Activated CD8-positive, alpha-beta T cell treated with anti-CD3 and anti-CD28 coated beads for 36 hours (primary cell): Measurements from ENCODE around the gene CNOT4. TPM values are rescaled to one million over a fixed set of nuclear protein-coding genes. Genes with fewer than 3 reads are reported as not detected.

Experiments
- ATAC-seq: fragments of 200-7000 bp; cut with Tn5 transposase; one replicate; pipeline ENCODE4 v1.10.0; 2021; ENCODE audit warnings: mild to moderate bottlenecking, moderate library complexity
- CTCF ChIA-PET: fragments of 350-600 bp; sonication (Branson Sonifier 250); formaldehyde crosslinking; loops from one replicate; lab custom pipeline; 2021; ENCODE audit warnings: antibody characterized with exemption; lab: Charles Lee
- POLR2A ChIA-PET: fragments of 350-600 bp; sonication (Branson Sonifier 250); formaldehyde crosslinking; loops from one replicate; lab custom pipeline; 2021; ENCODE audit warnings: antibody characterized with exemption; lab: Charles Lee
- DNase-seq: peaks from one replicate; pipeline ENCODE4 v3.0.0-alpha.2; 2020
- H3K27ac Mint-ChIP-seq: one replicate; pipeline ENCODE4 v1.8.0; 2021; ENCODE audit warnings: mild to moderate bottlenecking, mixed read lengths
- H3K27me3 Mint-ChIP-seq: one replicate; pipeline ENCODE4 v1.8.0; 2021; ENCODE audit warnings: mixed read lengths
- H3K36me3 Mint-ChIP-seq: one replicate; pipeline ENCODE4 v1.8.0; 2021; ENCODE audit warnings: low read depth, mixed read lengths
- H3K4me1 Mint-ChIP-seq: one replicate; pipeline ENCODE4 v1.8.0; 2021; ENCODE audit warnings: low read depth, mixed read lengths
- H3K4me3 Mint-ChIP-seq: one replicate; pipeline ENCODE4 v1.8.0; 2021; ENCODE audit warnings: mild to moderate bottlenecking, moderate library complexity, mixed read lengths
- H3K9me3 Mint-ChIP-seq: one replicate; pipeline ENCODE4 v1.8.0; 2021; ENCODE audit warnings: mixed read lengths
- intact Hi-C: fragments of 100-400 bp; cut with micrococcal nuclease; formaldehyde crosslinking; loops from one replicate; pipeline ENCODE4 v1.10.0; 2022
- total RNA-seq, 2 experiments: library from RNA; stranded (reverse); gene quantifications; one replicate each; pipeline ENCODE4 v1.2.3, GENCODE V29; 2021
- TF ChIP-seq, protein P1 (sequence below): fragments of 200-600 bp; IDR thresholded peaks from one replicate; pipeline ENCODE4 v1.8.0; 2022; ENCODE audit warnings: antibody characterized with exemption, mild to moderate bottlenecking

CNOT4 gene
- total RNA-seq, 2 experiments from 2014 or later = 22.0 to 23.6 TPM

DNA sequence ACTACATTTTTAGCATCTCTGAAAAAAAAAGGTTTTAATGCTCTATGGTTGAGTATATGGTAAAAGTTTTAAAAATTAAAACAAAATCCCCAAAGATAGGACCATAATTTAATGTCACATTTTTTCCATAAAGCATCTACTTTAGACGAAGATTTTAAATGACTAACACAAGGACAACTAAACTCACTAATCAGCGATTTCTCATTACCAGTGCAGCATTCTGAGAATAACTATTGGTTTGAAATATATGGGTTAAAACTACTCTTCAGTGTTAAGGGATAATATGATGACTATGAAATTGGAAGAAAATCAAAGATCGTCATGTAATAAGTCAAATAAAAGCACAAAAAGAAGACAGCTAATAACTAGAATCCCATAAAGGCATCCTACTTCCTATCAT is 118.4 kb downstream of the CNOT4 start:
- DNase-seq = no peak
- Mint-ChIP-seq H3K4me1 (no peaks in the 10 kb centered on the region), H3K27ac (no peak overlapping the region), H3K36me3 (peaks cover 22% of the 10 kb centered on the region), H3K4me3 (no peak overlapping the region), H3K9me3 (no peaks in the 10 kb centered on the region), H3K27me3 (no peaks in the 10 kb centered on the region)
- intact Hi-C loops = no loop called here
- ChIA-PET CTCF (no interaction called here), POLR2A (no interaction called here)
- TF ChIP-seq, protein P1, sequence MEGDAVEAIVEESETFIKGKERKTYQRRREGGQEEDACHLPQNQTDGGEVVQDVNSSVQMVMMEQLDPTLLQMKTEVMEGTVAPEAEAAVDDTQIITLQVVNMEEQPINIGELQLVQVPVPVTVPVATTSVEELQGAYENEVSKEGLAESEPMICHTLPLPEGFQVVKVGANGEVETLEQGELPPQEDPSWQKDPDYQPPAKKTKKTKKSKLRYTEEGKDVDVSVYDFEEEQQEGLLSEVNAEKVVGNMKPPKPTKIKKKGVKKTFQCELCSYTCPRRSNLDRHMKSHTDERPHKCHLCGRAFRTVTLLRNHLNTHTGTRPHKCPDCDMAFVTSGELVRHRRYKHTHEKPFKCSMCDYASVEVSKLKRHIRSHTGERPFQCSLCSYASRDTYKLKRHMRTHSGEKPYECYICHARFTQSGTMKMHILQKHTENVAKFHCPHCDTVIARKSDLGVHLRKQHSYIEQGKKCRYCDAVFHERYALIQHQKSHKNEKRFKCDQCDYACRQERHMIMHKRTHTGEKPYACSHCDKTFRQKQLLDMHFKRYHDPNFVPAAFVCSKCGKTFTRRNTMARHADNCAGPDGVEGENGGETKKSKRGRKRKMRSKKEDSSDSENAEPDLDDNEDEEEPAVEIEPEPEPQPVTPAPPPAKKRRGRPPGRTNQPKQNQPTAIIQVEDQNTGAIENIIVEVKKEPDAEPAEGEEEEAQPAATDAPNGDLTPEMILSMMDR = no peak
- ATAC-seq = no peak

DNA sequence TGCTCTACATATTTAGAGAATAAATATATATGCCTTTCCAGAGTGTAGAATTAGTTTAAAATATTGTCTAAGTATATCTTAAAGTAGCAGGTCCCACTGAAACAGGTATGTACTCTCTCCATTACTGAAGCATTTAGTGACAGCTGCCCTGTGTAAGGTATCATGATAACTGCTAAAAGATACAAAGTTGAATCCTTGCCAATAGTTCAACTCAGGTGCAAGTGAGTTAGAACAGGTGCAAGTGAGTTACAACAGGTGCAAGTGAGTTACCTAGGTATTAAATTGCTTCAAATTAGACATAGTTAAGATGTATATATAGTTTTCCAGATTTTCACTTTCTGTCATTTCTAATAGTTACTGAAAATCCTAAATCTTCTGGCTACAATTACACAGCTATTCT is 119.1 kb downstream of the CNOT4 start:
- intact Hi-C loops = no loop called here
- ChIA-PET CTCF (no interaction called here), POLR2A (no interaction called here)
- TF ChIP-seq, protein P1 = no peak
- Mint-ChIP-seq H3K4me3 (no peak overlapping the region), H3K27ac (no peak overlapping the region), H3K27me3 (no peaks in the 10 kb centered on the region), H3K4me1 (no peaks in the 10 kb centered on the region), H3K9me3 (no peaks in the 10 kb centered on the region), H3K36me3 (peaks cover 21% of the 10 kb centered on the region)
- ATAC-seq (no peak), DNase-seq (no peak)

DNA sequence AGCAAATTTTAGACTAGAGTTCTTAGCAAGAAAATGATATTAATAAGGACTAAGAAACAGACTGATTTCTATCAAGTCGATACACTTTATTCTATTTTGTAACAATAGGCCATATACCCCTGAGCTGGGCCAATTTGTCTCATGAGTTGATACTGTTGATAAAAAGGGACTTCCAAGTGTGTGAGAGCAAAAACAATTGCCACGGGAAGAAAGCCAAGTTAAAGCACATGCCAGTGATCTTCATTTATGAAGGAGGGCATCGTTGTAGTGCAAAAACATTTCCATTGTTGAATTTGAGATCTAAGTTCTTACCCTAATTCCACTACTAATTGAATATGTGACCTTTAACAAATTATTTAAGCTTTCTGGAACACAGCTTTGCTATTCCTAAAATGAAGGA is 119.9 kb downstream of the CNOT4 start:
- ChIA-PET POLR2A (no interaction called here), CTCF (interaction anchor here (0.9 kb wide), 1 partner anchor 115 kb away, joined by 4 read pairs; no protein-coding TSS in a partner anchor)
- intact Hi-C loops = no loop called here
- H3K4me3 Mint-ChIP-seq = no peak overlapping the region
- H3K36me3 Mint-ChIP-seq = peaks cover 18% of the 10 kb centered on the region
- no peaks in the 10 kb centered on the region for H3K27me3 Mint-ChIP-seq
- no peak for ATAC-seq
- H3K9me3 Mint-ChIP-seq = no peaks in the 10 kb centered on the region
- no peak overlapping the region for H3K27ac Mint-ChIP-seq
- TF ChIP-seq, protein P1 = no peak
- H3K4me1 Mint-ChIP-seq = no peaks in the 10 kb centered on the region
- DNase-seq = no peak

DNA sequence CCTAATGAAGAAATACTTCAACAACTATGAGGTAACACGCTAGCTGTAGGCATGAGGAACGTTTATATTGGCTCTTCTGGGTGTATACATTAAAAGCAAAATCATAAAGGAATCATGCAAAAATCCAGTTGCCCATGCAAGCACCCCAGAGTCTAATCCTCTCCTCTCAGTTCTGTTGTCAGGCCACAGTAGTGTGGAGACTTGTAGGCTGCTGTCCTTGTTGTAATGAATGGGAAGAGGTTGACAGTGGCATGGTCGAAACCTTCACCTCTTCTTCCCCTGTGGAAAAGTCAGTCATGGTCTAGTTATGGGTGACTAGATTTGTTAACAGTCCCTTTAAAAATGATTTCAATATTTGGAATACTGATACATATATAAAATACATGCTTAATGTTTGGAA is 121.3 kb downstream of the CNOT4 start:
- CTCF ChIA-PET = no interaction called here

DNA sequence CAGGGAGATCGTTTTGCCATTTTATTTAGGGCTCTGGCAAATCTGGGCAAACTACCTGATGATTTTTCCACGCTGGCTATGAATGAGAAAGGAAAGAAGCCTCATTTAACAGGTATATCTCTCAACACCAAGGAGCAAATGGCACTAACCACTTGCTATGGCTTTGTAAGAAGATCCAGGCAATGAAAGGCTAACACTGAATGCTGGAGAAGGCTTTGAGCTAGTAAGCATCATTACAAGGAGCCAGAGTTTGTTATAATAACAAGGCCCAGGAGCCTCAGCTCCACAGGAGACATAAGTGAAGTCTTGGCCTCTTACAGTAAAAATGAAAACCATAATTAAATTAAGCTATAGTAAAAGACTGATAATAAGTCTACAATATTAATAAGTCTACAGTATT is 123.1 kb downstream of the CNOT4 start:
- Mint-ChIP-seq H3K27ac (no peak overlapping the region), H3K4me1 (no peaks in the 10 kb centered on the region), H3K4me3 (no peak overlapping the region), H3K9me3 (no peaks in the 10 kb centered on the region), H3K27me3 (no peaks in the 10 kb centered on the region), H3K36me3 (peaks cover 4% of the 10 kb centered on the region)
- ATAC-seq (no peak), DNase-seq (no peak)
- ChIA-PET CTCF (interaction anchor here (0.9 kb wide), 1 partner anchor 112 kb away, joined by 3 read pairs; no protein-coding TSS in a partner anchor), POLR2A (no interaction called here)
- intact Hi-C loops = no loop called here
- TF ChIP-seq, protein P1 = no peak

More for the DNA sequence above, 121.3 kb downstream of the CNOT4 start:
- H3K4me1 Mint-ChIP-seq = no peaks in the 10 kb centered on the region
- POLR2A ChIA-PET = no interaction called here
- DNase-seq (no peak), ATAC-seq (no peak)
- H3K9me3 Mint-ChIP-seq = no peaks in the 10 kb centered on the region
- TF ChIP-seq, protein P1 = no peak
- no peak overlapping the region for H3K27ac Mint-ChIP-seq
- peaks cover 10% of the 10 kb centered on the region for H3K36me3 Mint-ChIP-seq
- intact Hi-C loops = no loop called here
- H3K4me3 Mint-ChIP-seq = no peak overlapping the region
- no peaks in the 10 kb centered on the region for H3K27me3 Mint-ChIP-seq
